ENCODE measurements around the gene DSG4. TPM values are rescaled to one million over a fixed set of nuclear protein-coding genes. Genes with fewer than 3 reads are reported as not detected.

The DSG4 gene
- not detected for total RNA-seq

GRCh38 chr18:31376477-31376876 lies at the start of gene DSG4:
DSG4 (plus strand) TSS chr18:31376777; CDS start chr18:31376912, 135 bp downstream.

GRCh38 chr18:31447530-31448191 lies 71.1 kb downstream of the DSG4 start, which contains the start of gene DSG3:
DSG3 (plus strand) TSS chr18:31447741; CDS start chr18:31447878, 137 bp downstream.

Small RNAs within 50 kb of the gene (small RNA-seq; reads per million reads assigned to genes)
- gene RF00019, result not detected
- not detected for gene RNU6-167P

Other genes starting within 250 kb of the DSG4 start
- not detected for gene DSC1, start 213.9 kb upstream of the DSG4 start, total RNA-seq
- gene DSG1, start 58.6 kb upstream of the DSG4 start, total RNA-seq, result 0.23 TPM
- gene DSG3, start 71.0 kb downstream of the DSG4 start, total RNA-seq, result not detected
- gene DSG2, start 121.4 kb downstream of the DSG4 start, total RNA-seq, result 6.2 TPM
- gene TTR, start 215.1 kb downstream of the DSG4 start, total RNA-seq, result 410 TPM

All from diencephalon (tissue), 1 donor.